Suprapubic skin (tissue), 4 donors: Measurements from ENCODE around the gene GPR139. TPM values are rescaled to one million over a fixed set of nuclear protein-coding genes. Genes with fewer than 3 reads are reported as not detected.

Experiments used
- DNase-seq, 2 donors: peaks; one replicate each; pipeline ENCODE4 v3.0.0-alpha.2; 2019; ENCODE audit warnings: low spot score in 2 of 2
- H3K27ac ChIP-seq: fragments of 200-600 bp; sonication (generic); one replicate; pipeline ENCODE4 v1.5.1; 2019
- H3K27me3 ChIP-seq: fragments of 200-600 bp; sonication (generic); one replicate; pipeline ENCODE4 v1.5.1; 2019
- H3K36me3 ChIP-seq: fragments of 200-600 bp; sonication (generic); one replicate; pipeline ENCODE4 v1.5.1; 2019
- H3K4me1 ChIP-seq: fragments of 200-600 bp; sonication (generic); one replicate; pipeline ENCODE4 v1.5.1; 2019
- H3K4me3 ChIP-seq: fragments of 200-600 bp; sonication (generic); one replicate; pipeline ENCODE4 v1.5.1; 2019; ENCODE audit warnings: mild to moderate bottlenecking
- H3K9me3 ChIP-seq: fragments of 200-600 bp; sonication (generic); one replicate; pipeline ENCODE4 v1.5.1; 2019
- CTCF ChIP-seq, 2 donors: fragments of 200-600 bp in 1 of 2; fragments of 450-650 bp in 1 of 2; sonication (generic) in 1 of 2; IDR thresholded peaks; one replicate each; pipeline ENCODE4 v1.5.1; 2016 to 2019; ENCODE audit warnings: antibody characterized with exemption in 2 of 2, mild to moderate bottlenecking in 1 of 2, moderate library complexity in 1 of 2
- EP300 ChIP-seq: sonication (generic); formaldehyde crosslinking; IDR thresholded peaks from one replicate; pipeline ENCODE4 v1.6.1; 2017; ENCODE audit warnings: antibody characterized with exemption
- POLR2A ChIP-seq, 2 donors: fragments of 450-650 bp; IDR thresholded peaks; one replicate each; pipeline ENCODE4 v1.6.1; 2017; ENCODE audit warnings: antibody characterized with exemption in 2 of 2, mild to moderate bottlenecking in 2 of 2, moderate library complexity in 2 of 2
- POLR2AphosphoS5 ChIP-seq, 3 donors: sonication (generic); formaldehyde crosslinking; IDR thresholded peaks; one replicate each; pipeline ENCODE4 v1.6.1; 2017; ENCODE audit warnings: antibody characterized with exemption in 3 of 3
- WGBS: methylation state at CpG from one replicate; pipeline ENCODE4 v1.1.5; 2018; 5-methylcytosine and 5-hydroxymethylcytosine counted together
- total RNA-seq, 4 donors: library from RNA; depleted of rRNA; stranded (reverse); fragments of >200 nt; gene quantifications; one replicate each; pipeline ENCODE4 v1.1.0, GENCODE V29; 2016

Gene GPR139
- total RNA-seq, 4 donors from 2014 or later = not detected

GRCh38 chr16:20061132-20061531 is 12.6 kb downstream of the GPR139 start:
- DNase-seq = no peak
- WGBS = 81% methylated on average over 3 of the region's 3 CpGs
- H3K4me1 ChIP-seq = no peaks in the 10 kb centered on the region
- no peak overlapping the region for H3K27ac ChIP-seq
- no peak overlapping the region for H3K4me3 ChIP-seq
- no peaks in the 10 kb centered on the region for H3K9me3 ChIP-seq
- TF ChIP-seq POLR2A (IDR thresholded peaks at IDR 0.05) (no peak), CTCF (IDR thresholded peaks at IDR 0.05) (no peak), POLR2AphosphoS5 (IDR thresholded peaks at IDR 0.05) (no peak), EP300 (no peak)
- no peaks in the 10 kb centered on the region for H3K36me3 ChIP-seq
- no peaks in the 10 kb centered on the region for H3K27me3 ChIP-seq

GRCh38 chr16:20056436-20056835 is 17.3 kb downstream of the GPR139 start:
- Histone ChIP-seq H3K4me3 (no peak overlapping the region), H3K9me3 (no peaks in the 10 kb centered on the region), H3K4me1 (no peaks in the 10 kb centered on the region), H3K27me3 (no peaks in the 10 kb centered on the region), H3K36me3 (no peaks in the 10 kb centered on the region), H3K27ac (no peak overlapping the region)
- TF ChIP-seq EP300 = no peak
- no peak for TF ChIP-seq POLR2A (IDR thresholded peaks at IDR 0.05)
- TF ChIP-seq POLR2AphosphoS5 (IDR thresholded peaks at IDR 0.05) = no peak
- TF ChIP-seq CTCF (IDR thresholded peaks at IDR 0.05) = no peak
- DNase-seq = no peak
- 87% methylated on average over 3 of the region's 3 CpGs for WGBS

- 60% methylated on average over 5 of the region's 5 CpGs for WGBS
Observed at GRCh38 chr16:20053336-20053735, 20.4 kb downstream of the GPR139 start.

GRCh38 chr16:20051611-20052010 is 22.1 kb downstream of the GPR139 start:
- Histone ChIP-seq H3K27ac (no peak overlapping the region), H3K4me3 (no peak overlapping the region), H3K27me3 (no peaks in the 10 kb centered on the region), H3K4me1 (no peaks in the 10 kb centered on the region), H3K36me3 (no peaks in the 10 kb centered on the region), H3K9me3 (no peaks in the 10 kb centered on the region)
- TF ChIP-seq CTCF (IDR thresholded peaks at IDR 0.05) (no peak), POLR2AphosphoS5 (IDR thresholded peaks at IDR 0.05) (no peak), EP300 (no peak), POLR2A (IDR thresholded peaks at IDR 0.05) (no peak)
- DNase-seq = no peak
- 87% methylated on average over 9 of the region's 9 CpGs for WGBS

More at GRCh38 chr16:20053336-20053735, 20.4 kb downstream of the GPR139 start:
- no peaks in the 10 kb centered on the region for H3K27me3 ChIP-seq
- H3K4me1 ChIP-seq = no peaks in the 10 kb centered on the region
- TF ChIP-seq POLR2A (IDR thresholded peaks at IDR 0.05) (no peak), POLR2AphosphoS5 (IDR thresholded peaks at IDR 0.05) (no peak), EP300 (no peak), CTCF (IDR thresholded peaks at IDR 0.05) (no peak)
- no peak for DNase-seq
- no peak overlapping the region for H3K4me3 ChIP-seq
- H3K9me3 ChIP-seq = no peaks in the 10 kb centered on the region
- H3K36me3 ChIP-seq = no peaks in the 10 kb centered on the region
- no peak overlapping the region for H3K27ac ChIP-seq

DNA sequence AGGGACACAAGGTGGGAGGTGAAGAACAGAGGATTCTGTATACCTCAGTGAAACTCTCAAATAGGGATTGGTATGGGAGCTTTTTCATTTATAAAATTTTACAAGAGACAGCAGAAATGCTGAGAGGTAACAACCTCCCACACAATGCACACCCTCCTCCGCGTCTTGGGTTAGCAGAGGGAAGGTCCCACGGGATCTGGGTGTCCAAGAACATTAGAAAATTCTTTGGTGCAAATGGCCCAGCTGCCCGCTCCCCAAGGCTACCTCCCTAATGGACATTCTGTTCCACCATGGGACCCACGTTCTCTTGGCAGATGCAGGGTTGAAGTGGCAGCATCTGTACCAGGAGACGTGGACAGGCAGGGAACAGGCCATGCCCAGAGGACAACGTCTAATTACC is 22.5 kb downstream of the GPR139 start:
- no peak for DNase-seq
- H3K9me3 ChIP-seq = no peaks in the 10 kb centered on the region
- TF ChIP-seq POLR2AphosphoS5 (IDR thresholded peaks at IDR 0.05) (no peak), EP300 (no peak), POLR2A (IDR thresholded peaks at IDR 0.05) (no peak), CTCF (IDR thresholded peaks at IDR 0.05) (no peak)
- no peaks in the 10 kb centered on the region for H3K27me3 ChIP-seq
- H3K27ac ChIP-seq = no peak overlapping the region
- no peak overlapping the region for H3K4me3 ChIP-seq
- H3K4me1 ChIP-seq = no peaks in the 10 kb centered on the region
- no peaks in the 10 kb centered on the region for H3K36me3 ChIP-seq
- WGBS = 73% methylated on average over 7 of the region's 7 CpGs
